CD4-positive, alpha-beta T cell treated with Interleukin-10 for 1 hour (primary cell): ENCODE data around the gene SGSM2.

Source experiments
- DNase-seq: peaks from one replicate; pipeline ENCODE4 v3.0.0-alpha.2; 2020

SGSM2 gene

GRCh38 chr17:2427215-2427614 is 89.9 kb downstream of the SGSM2 start:
- DNase-seq: no peak

DNA sequence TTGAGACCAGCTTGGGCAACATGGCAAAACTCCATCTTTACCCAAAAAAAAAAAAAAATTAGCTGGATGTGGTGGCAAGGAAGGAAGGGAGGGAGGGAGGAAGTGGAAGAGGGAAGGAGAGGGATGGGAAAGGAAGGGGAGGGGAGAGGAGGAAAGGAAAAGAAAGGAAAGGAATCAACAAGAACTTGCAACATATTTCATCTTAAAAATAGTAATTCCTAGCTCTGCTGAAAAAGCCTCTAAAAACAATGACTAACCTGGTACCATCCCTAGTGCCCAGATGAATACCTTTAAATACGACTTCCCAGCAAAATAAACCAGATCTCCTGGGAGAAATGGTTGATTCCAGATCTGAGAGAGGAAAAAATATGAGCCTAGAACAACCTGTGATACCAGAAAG is 90.6 kb downstream of the SGSM2 start:
- no peak for DNase-seq
